PC-9 (cell line): Measurements from ENCODE around the gene F7. TPM values are rescaled to one million over a fixed set of nuclear protein-coding genes. Genes with fewer than 3 reads are reported as not detected.

Experiments used
- BruUV-seq: library from RNA; stranded (reverse); fragments of 400-500 nt; replicated peaks from 2 replicates; lab custom pipeline; 2021; lab: Mats Ljungman, UMichigan
- CTCF ChIA-PET: fragments of 300-600 bp; sonication (Branson Sonifier 250); formaldehyde crosslinking; loops from one replicate; lab custom pipeline; 2022; ENCODE audit warnings: antibody characterized with exemption; lab: Charles Lee
- POLR2A ChIA-PET: fragments of 300-600 bp; sonication (Branson Sonifier 250); formaldehyde crosslinking; loops from one replicate; lab custom pipeline; 2022; ENCODE audit warnings: antibody characterized with exemption; ENCODE audit not compliant: unreplicated experiment; lab: Charles Lee
- DNase-seq, 2 experiments: peaks; one replicate each; pipeline versions ENCODE4 v3.0.0 to v3.0.0-alpha.2; 2015 to 2022; ENCODE audit warnings: mixed read lengths in 1 of 2
- H2AFZ ChIP-seq: fragments of 200-600 bp; sonication (generic); 2 replicates; pipeline ENCODE4 v1.8.1; 2017; ENCODE audit warnings: antibody characterized with exemption
- H3F3A ChIP-seq: fragments of 200-600 bp; sonication (generic); 2 replicates; pipeline ENCODE4 v1.8.1; 2017; ENCODE audit warnings: antibody characterized with exemption, mild to moderate bottlenecking, low read depth; ENCODE audit not compliant: insufficient read depth
- H3K27ac ChIP-seq: fragments of 200-600 bp; sonication (generic); 2 replicates; pipeline ENCODE4 v1.6.1; 2016; ENCODE audit warnings: mixed run types
- H3K27me3 ChIP-seq: fragments of 200-600 bp; sonication (generic); 2 replicates; pipeline ENCODE4 v1.6.1; 2016; ENCODE audit warnings: low read depth, mixed run types; ENCODE audit not compliant: insufficient read depth
- H3K36me3 ChIP-seq: fragments of 200-600 bp; sonication (generic); 2 replicates; pipeline ENCODE4 v1.6.1; 2016; ENCODE audit warnings: low read depth, mixed run types
- H3K4me1 ChIP-seq: fragments of 200-600 bp; sonication (generic); replicated peaks from 2 replicates; pipeline ENCODE4 v1.6.1; 2016; ENCODE audit warnings: mixed run types; ENCODE audit not compliant: insufficient read depth
- H3K4me2 ChIP-seq: fragments of 200-600 bp; sonication (generic); 2 replicates; pipeline ENCODE4 v1.6.1; 2017; ENCODE audit warnings: mixed run types
- H3K4me3 ChIP-seq: fragments of 200-600 bp; sonication (generic); 2 replicates; pipeline ENCODE4 v1.6.1; 2016; ENCODE audit warnings: mixed run types
- H3K79me2 ChIP-seq: fragments of 200-600 bp; sonication (generic); 2 replicates; pipeline ENCODE4 v1.6.1; 2017; ENCODE audit warnings: low read depth, mixed run types
- H3K9me2 ChIP-seq: fragments of 200-600 bp; sonication (generic); 2 replicates; pipeline ENCODE4 v1.8.1; 2017; ENCODE audit warnings: mild to moderate bottlenecking; ENCODE audit not compliant: insufficient read depth
- H3K9me3 ChIP-seq: fragments of 200-600 bp; sonication (generic); 2 replicates; pipeline ENCODE4 v1.8.1; 2016; ENCODE audit warnings: low read depth; ENCODE audit not compliant: insufficient read depth
- H4K20me1 ChIP-seq: fragments of 200-600 bp; sonication (generic); 2 replicates; pipeline ENCODE4 v1.8.1; 2017; ENCODE audit not compliant: insufficient read depth
- EZH2 ChIP-seq: fragments of 200-600 bp; sonication (generic); IDR thresholded peaks from 2 replicates; pipeline ENCODE4 v1.8.0; 2017; ENCODE audit warnings: antibody characterized with exemption, low read depth
- intact Hi-C: fragments of 100-400 bp; cut with micrococcal nuclease; formaldehyde crosslinking; loops from one replicate; pipeline ENCODE4 v1.10.0; 2022; ENCODE audit not compliant: unreplicated experiment
- total RNA-seq: library from RNA; stranded (reverse); gene quantifications from 2 replicates; pipeline ENCODE4 v1.2.3, GENCODE V29; 2021
- TF ChIP-seq, protein P1 (sequence below): fragments of 200-600 bp; sonication (generic); conservative IDR thresholded peaks from 2 replicates; pipeline ENCODE4 v1.6.1; 2017; ENCODE audit warnings: mixed run types, antibody characterized with exemption, mild to moderate bottlenecking, moderate library complexity

The F7 gene
- total RNA-seq, 1 experiment from 2014 or later = not detected

DNA sequence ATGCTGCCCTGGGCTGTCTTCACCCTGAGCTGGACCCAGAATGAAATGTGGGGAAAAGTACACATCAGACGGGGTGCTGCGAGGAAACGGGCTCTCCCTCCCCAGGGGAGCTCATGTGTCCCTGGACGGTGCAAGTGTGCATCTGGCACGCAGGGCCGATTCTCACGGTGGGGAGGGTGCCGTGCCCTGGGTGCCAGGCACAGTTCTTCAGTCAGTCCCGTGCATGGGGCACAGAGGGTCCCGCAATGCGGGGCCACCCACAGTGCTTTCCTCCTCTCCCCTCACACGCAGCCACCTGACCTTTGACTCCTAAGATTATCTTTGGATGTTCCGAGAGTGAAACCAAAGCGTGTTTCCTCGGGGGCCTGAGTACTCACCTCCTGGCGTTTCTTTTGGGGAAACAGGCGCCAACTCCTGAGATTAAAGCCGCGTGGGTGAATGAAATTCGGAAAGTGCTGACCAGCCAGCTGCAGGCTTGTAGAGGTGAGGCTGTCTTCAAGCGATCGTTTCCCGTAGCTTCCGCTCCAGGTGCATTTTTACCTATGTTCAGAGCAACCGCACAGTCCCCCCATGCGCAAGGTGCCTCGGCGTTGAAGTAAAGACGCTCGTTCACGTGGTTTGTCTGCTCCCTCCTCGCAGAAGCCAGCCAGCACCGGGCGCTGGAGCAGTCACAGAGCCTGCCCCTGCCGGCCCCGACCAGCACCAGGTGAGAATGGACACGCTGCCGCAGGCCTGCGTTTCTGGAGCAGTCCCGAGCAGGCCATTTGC, 17.5 kb upstream of the F7 start:
- no peaks in the 10 kb centered on the region for H3K27me3 ChIP-seq
- no peak overlapping the region for H2AFZ ChIP-seq
- DNase-seq = no peak
- H3K27ac ChIP-seq = no peak overlapping the region
- no peaks in the 10 kb centered on the region for H3K9me3 ChIP-seq
- BruUV-seq = no TSS peak
- POLR2A ChIA-PET = no interaction called here
- no peaks in the 10 kb centered on the region for H3K36me3 ChIP-seq
- TF ChIP-seq, protein P1, sequence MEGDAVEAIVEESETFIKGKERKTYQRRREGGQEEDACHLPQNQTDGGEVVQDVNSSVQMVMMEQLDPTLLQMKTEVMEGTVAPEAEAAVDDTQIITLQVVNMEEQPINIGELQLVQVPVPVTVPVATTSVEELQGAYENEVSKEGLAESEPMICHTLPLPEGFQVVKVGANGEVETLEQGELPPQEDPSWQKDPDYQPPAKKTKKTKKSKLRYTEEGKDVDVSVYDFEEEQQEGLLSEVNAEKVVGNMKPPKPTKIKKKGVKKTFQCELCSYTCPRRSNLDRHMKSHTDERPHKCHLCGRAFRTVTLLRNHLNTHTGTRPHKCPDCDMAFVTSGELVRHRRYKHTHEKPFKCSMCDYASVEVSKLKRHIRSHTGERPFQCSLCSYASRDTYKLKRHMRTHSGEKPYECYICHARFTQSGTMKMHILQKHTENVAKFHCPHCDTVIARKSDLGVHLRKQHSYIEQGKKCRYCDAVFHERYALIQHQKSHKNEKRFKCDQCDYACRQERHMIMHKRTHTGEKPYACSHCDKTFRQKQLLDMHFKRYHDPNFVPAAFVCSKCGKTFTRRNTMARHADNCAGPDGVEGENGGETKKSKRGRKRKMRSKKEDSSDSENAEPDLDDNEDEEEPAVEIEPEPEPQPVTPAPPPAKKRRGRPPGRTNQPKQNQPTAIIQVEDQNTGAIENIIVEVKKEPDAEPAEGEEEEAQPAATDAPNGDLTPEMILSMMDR = no peak
- TF ChIP-seq EZH2 = no peak
- no peak overlapping the region for H3K4me2 ChIP-seq
- H3K4me3 ChIP-seq = no peak overlapping the region
- no peaks in the 10 kb centered on the region for H3K9me2 ChIP-seq
- intact Hi-C loops = no loop called here
- CTCF ChIA-PET = no interaction called here
- H3F3A ChIP-seq = peaks cover 4% of the 10 kb centered on the region; the same call in 1 of the 2 replicates
- no peaks in the 10 kb centered on the region for H3K79me2 ChIP-seq
- no peaks in the 10 kb centered on the region; the same call in 1 of the 2 replicates for H4K20me1 ChIP-seq
- no peaks in the 10 kb centered on the region for H3K4me1 ChIP-seq

DNA sequence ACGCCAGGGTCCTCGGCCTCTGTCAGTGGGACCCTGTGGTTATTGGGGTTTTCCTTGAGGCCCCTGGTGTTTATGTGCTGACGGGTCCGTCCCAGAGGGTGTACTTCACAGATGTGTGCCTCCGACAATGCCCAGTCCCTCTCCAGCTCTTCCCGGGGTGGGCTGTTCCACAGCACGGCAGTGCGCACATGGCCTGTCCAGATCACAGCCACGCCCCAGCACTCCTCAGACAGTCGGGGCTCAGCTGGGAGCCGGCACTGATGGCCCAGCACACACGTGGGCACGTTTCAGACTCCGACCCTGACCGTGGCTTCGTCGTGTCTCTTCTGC, 16.9 kb upstream of the F7 start:
- DNase-seq = no peak
- Histone ChIP-seq H3K4me3 (no peak overlapping the region), H3K36me3 (no peaks in the 10 kb centered on the region), H3K4me2 (no peak overlapping the region), H3K9me3 (no peaks in the 10 kb centered on the region), H3K9me2 (no peaks in the 10 kb centered on the region), H4K20me1 (no peaks in the 10 kb centered on the region; the same call in 1 of the 2 replicates), H3K4me1 (no peaks in the 10 kb centered on the region), H3F3A (peaks cover 4% of the 10 kb centered on the region; the same call in 1 of the 2 replicates), H3K27ac (no peak overlapping the region), H2AFZ (no peak overlapping the region), H3K27me3 (no peaks in the 10 kb centered on the region), H3K79me2 (no peaks in the 10 kb centered on the region)
- TF ChIP-seq EZH2 = no peak
- TF ChIP-seq, protein P1 = no peak
- POLR2A ChIA-PET = no interaction called here
- intact Hi-C loops = no loop called here
- CTCF ChIA-PET = interaction anchor here (0.7 kb wide), 1 partner anchor 284 kb away, joined by 3 read pairs; no protein-coding TSS in a partner anchor
- BruUV-seq = no TSS peak

DNA sequence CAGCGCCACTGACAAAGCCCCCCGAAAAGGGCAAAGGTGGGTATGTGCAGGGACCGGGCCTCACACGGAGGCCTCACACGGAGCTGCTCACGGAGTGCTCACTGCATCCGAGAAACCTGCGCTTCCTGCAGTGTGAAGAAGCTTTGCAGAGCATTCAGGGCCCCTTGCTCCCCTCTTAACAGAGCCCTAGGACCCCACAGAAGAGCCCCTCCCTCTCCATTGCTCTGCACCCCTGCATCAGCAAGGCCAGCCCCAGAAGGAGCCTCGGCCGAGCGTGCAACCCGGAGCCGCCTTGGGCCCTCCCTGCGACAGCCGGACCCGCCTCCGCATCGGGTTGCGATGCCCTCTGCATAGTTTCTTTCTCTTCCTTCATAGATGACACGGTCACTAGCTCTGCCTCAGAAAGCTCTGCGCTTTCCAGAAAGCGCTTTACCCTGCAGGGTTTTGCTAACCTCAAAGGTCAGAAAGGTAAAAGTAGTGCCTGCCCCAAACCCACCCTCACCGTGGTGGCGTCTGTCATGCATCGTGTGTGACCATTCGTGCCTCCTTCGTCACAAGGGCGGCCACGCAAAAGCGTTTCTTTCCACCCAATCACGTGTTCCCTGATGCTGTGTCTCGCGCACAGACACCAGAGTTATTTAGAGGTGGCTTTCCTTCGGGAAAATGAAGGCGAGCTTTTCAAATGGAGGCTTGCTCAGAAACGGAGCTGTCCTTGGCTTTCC, 15.7 kb upstream of the F7 start:
- intact Hi-C loops = no loop called here
- no peak overlapping the region for H2AFZ ChIP-seq
- DNase-seq = no peak
- ChIA-PET POLR2A (no interaction called here), CTCF (no interaction called here)
- no peaks in the 10 kb centered on the region for H3K9me3 ChIP-seq
- H3K27ac ChIP-seq = no peak overlapping the region
- TF ChIP-seq EZH2 = no peak
- TF ChIP-seq, protein P1 = no peak
- H4K20me1 ChIP-seq = no peaks in the 10 kb centered on the region; the same call in 1 of the 2 replicates
- H3K4me2 ChIP-seq = no peak overlapping the region
- no peaks in the 10 kb centered on the region for H3K27me3 ChIP-seq
- no peaks in the 10 kb centered on the region for H3K79me2 ChIP-seq
- H3K4me3 ChIP-seq = no peak overlapping the region
- no peaks in the 10 kb centered on the region for H3K36me3 ChIP-seq
- no peaks in the 10 kb centered on the region for H3K9me2 ChIP-seq
- no TSS peak for BruUV-seq
- no peaks in the 10 kb centered on the region for H3K4me1 ChIP-seq
- peaks cover 4% of the 10 kb centered on the region; the same call in 1 of the 2 replicates for H3F3A ChIP-seq
